Liver (tissue), 3 donors: Measurements from ENCODE around the gene HBE1.

Source experiments
- ATF3 ChIP-seq: IDR thresholded peaks from 2 replicates; pipeline ENCODE4 v1.6.1; 2016; ENCODE audit warnings: antibody characterized with exemption
- CTCF ChIP-seq: fragments of 150-350 bp; IDR thresholded peaks from 2 replicates; pipeline ENCODE4 v1.5.1; 2017; ENCODE audit warnings: improper control_type of control experiment, low read depth, low read length; ENCODE audit not compliant: missing input control
- EGR1 ChIP-seq, 2 donors: IDR thresholded peaks; 2 replicates each; pipeline ENCODE4 v1.6.1; 2016 to 2018; ENCODE audit warnings: antibody characterized with exemption in 2 of 2, low read depth in 2 of 2
- HNF4G ChIP-seq: IDR thresholded peaks from 2 replicates; pipeline ENCODE4 v1.6.1; 2016; ENCODE audit warnings: antibody characterized with exemption
- JUND ChIP-seq, 2 donors: IDR thresholded peaks; 2 replicates each; pipeline ENCODE4 v1.6.1; 2016; ENCODE audit warnings: antibody characterized with exemption in 2 of 2
- MAX ChIP-seq: IDR thresholded peaks from 2 replicates; pipeline ENCODE4 v1.6.1; 2016; ENCODE audit warnings: antibody characterized with exemption
- RAD21 ChIP-seq, 2 donors: IDR thresholded peaks; 2 replicates each; pipeline ENCODE4 v1.6.1; 2016; ENCODE audit warnings: antibody characterized with exemption in 2 of 2, mild to moderate bottlenecking in 2 of 2
- REST ChIP-seq: IDR thresholded peaks from 2 replicates; pipeline ENCODE4 v1.6.1; 2016; ENCODE audit warnings: antibody characterized with exemption, mild to moderate bottlenecking
- RXRA ChIP-seq, 2 donors: IDR thresholded peaks; 2 replicates each; pipeline ENCODE4 v1.6.1; 2017 to 2018; ENCODE audit warnings: antibody characterized with exemption in 2 of 2, mild to moderate bottlenecking in 1 of 2
- SP1 ChIP-seq: IDR thresholded peaks from 2 replicates; pipeline ENCODE4 v1.6.1; 2018; ENCODE audit warnings: antibody characterized with exemption, mild to moderate bottlenecking
- TAF1 ChIP-seq: conservative IDR thresholded peaks from 2 replicates; pipeline ENCODE4 v1.6.1; 2016; ENCODE audit warnings: antibody characterized with exemption, mild to moderate bottlenecking
- YY1 ChIP-seq: IDR thresholded peaks from 2 replicates; pipeline ENCODE4 v1.6.1; 2016; ENCODE audit warnings: antibody characterized with exemption, mild to moderate bottlenecking
- ZBTB33 ChIP-seq: IDR thresholded peaks from 2 replicates; pipeline ENCODE4 v1.6.1; 2016; ENCODE audit warnings: antibody characterized with exemption
- donor health status: healthy.
- donor health status: healthy.

- TF ChIP-seq RAD21 (IDR thresholded peaks at IDR 0.05), result peak; percentile 41 to 51
- TF ChIP-seq CTCF, result peak; percentile 31
- no peak for TF ChIP-seq SP1
- TF ChIP-seq REST, result no peak
- TF ChIP-seq HNF4G, result no peak
- TF ChIP-seq RXRA (IDR thresholded peaks at IDR 0.05), result no peak
- no peak for TF ChIP-seq MAX
- no peak for TF ChIP-seq ATF3
- TF ChIP-seq EGR1 (IDR thresholded peaks at IDR 0.05; ENCODE audit: low read depth in 2 of 2), result no peak
- TF ChIP-seq ZBTB33, result no peak
- TF ChIP-seq YY1, result no peak
- TF ChIP-seq TAF1, result no peak
- TF ChIP-seq JUND (IDR thresholded peaks at IDR 0.05), result no peak
Observed at GRCh38 chr11:5291207-5291838, 21.6 kb upstream of the HBE1 start.
